HEK293T (cell line): Measurements from ENCODE around the gene DCPS.
"Not testable (repeated sequence)": the region's sequence is repeated elsewhere in the genome, so short reads cannot be mapped to it uniquely, and the experiment has no call there.

Experiments used
- CTCF ChIA-PET: fragments of 350-600 bp; formaldehyde crosslinking; extraction: SDS; loops from one replicate; lab custom pipeline; 2021; ENCODE audit warnings: antibody characterized with exemption, inconsistent platforms; lab: Yijun Ruan, JAX
- POLR2A ChIA-PET: fragments of 350-600 bp; formaldehyde crosslinking; extraction: SDS; loops from one replicate; lab custom pipeline; 2020; ENCODE audit warnings: antibody characterized with exemption, inconsistent platforms; lab: Yijun Ruan, JAX
- DNase-seq: peaks from one replicate; pipeline ENCODE4 v3.0.0; 2012; ENCODE audit warnings: mixed read lengths; ENCODE audit errors: extremely low spot score
- ARNT ChIP-seq: fragments of 450-650 bp; IDR thresholded peaks from 2 replicates; pipeline ENCODE4 v1.6.1; 2017; ENCODE audit warnings: mild to moderate bottlenecking
- BHLHE40 ChIP-seq: fragments of 450-650 bp; IDR thresholded peaks from 2 replicates; pipeline ENCODE4 v1.6.1; 2016; ENCODE audit warnings: mild to moderate bottlenecking, moderate library complexity, borderline replicate concordance
- CTBP1 ChIP-seq: fragments of 450-650 bp; IDR thresholded peaks from 2 replicates; pipeline ENCODE4 v1.6.1; 2016; ENCODE audit warnings: borderline replicate concordance
- ELF4 ChIP-seq: fragments of 450-650 bp; IDR thresholded peaks from 2 replicates; pipeline ENCODE4 v1.6.1; 2017; ENCODE audit warnings: antibody characterized with exemption
- FOXA1 ChIP-seq: fragments of 450-650 bp; IDR thresholded peaks from 2 replicates; pipeline ENCODE4 v1.6.1; 2016; ENCODE audit warnings: mild to moderate bottlenecking
- FOXK2 ChIP-seq: fragments of 450-650 bp; IDR thresholded peaks from 2 replicates; pipeline ENCODE4 v1.6.1; 2016; ENCODE audit warnings: mild to moderate bottlenecking
- FOXM1 ChIP-seq: fragments of 450-650 bp; IDR thresholded peaks from 2 replicates; pipeline ENCODE4 v1.6.1; 2017; ENCODE audit warnings: mild to moderate bottlenecking, borderline replicate concordance
- HDGF ChIP-seq: fragments of 450-650 bp; IDR thresholded peaks from 2 replicates; pipeline ENCODE4 v1.6.1; 2017; ENCODE audit warnings: antibody characterized with exemption, borderline replicate concordance
- L3MBTL2 ChIP-seq: fragments of 450-650 bp; conservative IDR thresholded peaks from 2 replicates; pipeline ENCODE4 v1.6.1; 2016; ENCODE audit warnings: mild to moderate bottlenecking
- LEF1 ChIP-seq: fragments of 450-650 bp; IDR thresholded peaks from 2 replicates; pipeline ENCODE4 v1.6.1; 2017; ENCODE audit warnings: mild to moderate bottlenecking, borderline replicate concordance
- NFRKB ChIP-seq: fragments of 450-650 bp; IDR thresholded peaks from 2 replicates; pipeline ENCODE4 v1.6.1; 2016; ENCODE audit warnings: mild to moderate bottlenecking, moderate library complexity
- PKNOX1 ChIP-seq: fragments of 450-650 bp; IDR thresholded peaks from 2 replicates; pipeline ENCODE4 v1.6.1; 2016
- SP1 ChIP-seq: fragments of 450-650 bp; IDR thresholded peaks from 2 replicates; pipeline ENCODE4 v1.6.1; 2017
- SUZ12 ChIP-seq: fragments of 450-650 bp; IDR thresholded peaks from 2 replicates; pipeline ENCODE4 v1.6.1; 2016; ENCODE audit warnings: mild to moderate bottlenecking
- TARDBP ChIP-seq: fragments of 450-650 bp; IDR thresholded peaks from 2 replicates; pipeline ENCODE4 v1.6.1; 2016
- ZNF384 ChIP-seq: fragments of 450-650 bp; IDR thresholded peaks from 2 replicates; pipeline ENCODE4 v1.6.1; 2016

The DCPS gene

GRCh38 chr11:126370016-126370415 is 66.2 kb downstream of the DCPS start:
- TF ChIP-seq L3MBTL2 (no peak), HDGF (no peak), FOXA1 (no peak), TARDBP (no peak), FOXM1 (no peak), SP1 (no peak), ZNF384 (no peak), SUZ12 (no peak), ARNT (no peak)
- POLR2A ChIA-PET, result no interaction called here
- CTCF ChIA-PET, result interaction anchor here (0.6 to 0.7 kb wide), 2 partner anchors 11 to 1137 kb away, joined by 3 read pairs; no protein-coding TSS in a partner anchor
- no peak for DNase-seq

GRCh38 chr11:126371595-126371994 is 67.7 kb downstream of the DCPS start:
- CTCF ChIA-PET, result no interaction called here
- no peak for DNase-seq
- POLR2A ChIA-PET, result no interaction called here
- TF ChIP-seq NFRKB (no peak), SP1 (no peak)

- DNase-seq, CTCF ChIA-PET, POLR2A ChIA-PET: not testable (repeated sequence)
These were observed 69.7 kb downstream of the DCPS start for GRCh38 chr11:126373389-126374066.

- POLR2A ChIA-PET, result not testable (repeated sequence)
These were observed 70.9 kb downstream of the DCPS start for GRCh38 chr11:126374562-126375300.

GRCh38 chr11:126375726-126376125 is 71.9 kb downstream of the DCPS start:
- no peak for TF ChIP-seq PKNOX1
- DNase-seq, result no peak
- POLR2A ChIA-PET, result no interaction called here
- CTCF ChIA-PET, result no interaction called here

More at GRCh38 chr11:126374562-126375300, 70.9 kb downstream of the DCPS start:
- DNase-seq, CTCF ChIA-PET: not testable (repeated sequence)

DNA sequence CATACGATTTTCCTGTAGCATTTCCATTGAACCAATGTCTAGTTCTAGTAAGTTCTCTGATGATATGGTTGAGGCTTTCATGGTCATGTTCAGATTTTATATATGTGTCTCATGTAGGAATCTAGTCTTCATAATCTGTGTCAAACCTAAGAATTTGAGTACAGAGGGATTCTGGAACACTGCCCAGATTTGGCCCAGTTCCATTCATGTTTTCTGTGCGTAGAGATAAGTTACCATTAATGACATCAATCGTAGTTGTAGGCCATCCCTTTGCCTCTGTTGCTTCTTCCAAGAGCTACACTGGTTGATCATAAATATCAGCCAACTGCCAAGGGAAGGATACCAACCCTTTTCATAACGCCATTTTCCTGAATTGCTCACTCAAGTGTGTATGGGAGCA is 74.9 kb downstream of the DCPS start:
- no peak for TF ChIP-seq FOXK2
- TF ChIP-seq PKNOX1, result no peak
- TF ChIP-seq LEF1, result no peak
- TF ChIP-seq ZNF384, result no peak
- TF ChIP-seq FOXM1, result no peak
- TF ChIP-seq SP1, result no peak
- TF ChIP-seq NFRKB, result no peak
- no peak for TF ChIP-seq HDGF
- no peak for TF ChIP-seq ELF4
- TF ChIP-seq L3MBTL2, result no peak
- TF ChIP-seq SUZ12, result no peak
- TF ChIP-seq FOXA1, result no peak
- no peak for TF ChIP-seq CTBP1
- TF ChIP-seq BHLHE40, result no peak
- TF ChIP-seq ARNT, result no peak
- TF ChIP-seq TARDBP, result no peak

GRCh38 chr11:126380909-126381308 is 77.0 kb downstream of the DCPS start:
- no peak for DNase-seq
- TF ChIP-seq SUZ12, result no peak
- no peak for TF ChIP-seq ELF4
- TF ChIP-seq SP1, result no peak
- TF ChIP-seq ARNT, result no peak
- TF ChIP-seq TARDBP, result no peak
- no peak for TF ChIP-seq ZNF384
- no peak for TF ChIP-seq CTBP1
- no peak for TF ChIP-seq LEF1
- ChIA-PET POLR2A (no interaction called here), CTCF (no interaction called here)

More for the DNA sequence above, 74.9 kb downstream of the DCPS start:
- ChIA-PET CTCF (no interaction called here), POLR2A (no interaction called here)
- DNase-seq, result no peak

- DNase-seq, POLR2A ChIA-PET, CTCF ChIA-PET: not testable (repeated sequence)
These were observed 78.1 kb downstream of the DCPS start for GRCh38 chr11:126381960-126382359.

DNA sequence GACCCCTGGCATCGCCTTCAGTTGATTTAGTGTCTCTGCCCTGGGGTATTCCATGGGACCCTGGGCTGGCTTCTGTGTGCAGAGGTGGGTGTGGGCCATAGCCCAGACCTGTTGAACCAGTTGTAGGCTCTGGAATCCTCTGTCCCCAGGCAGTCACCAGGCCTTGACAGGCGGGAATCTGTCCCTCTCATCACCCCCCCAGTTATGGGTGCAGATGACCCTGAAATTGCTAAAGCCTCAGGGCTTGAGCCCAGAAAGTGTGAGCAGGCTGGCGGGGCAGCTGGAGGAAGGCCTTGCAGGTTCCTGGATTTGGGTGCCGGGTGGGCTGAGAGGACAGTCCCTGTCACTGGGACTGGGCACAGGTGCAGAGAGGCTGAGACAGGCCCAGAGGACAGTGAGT is 78.8 kb downstream of the DCPS start:
- POLR2A ChIA-PET, DNase-seq, CTCF ChIA-PET: not testable (repeated sequence)
